SH-SY5Y (cell line): Measurements from ENCODE around the gene SEC11A.

Source experiments
- GATA2 ChIP-seq: IDR thresholded peaks from 2 replicates; pipeline ENCODE4 v1.6.1; 2011; ENCODE audit warnings: mild to moderate bottlenecking, low read depth, low read length
- GATA3 ChIP-seq: IDR thresholded peaks from 2 replicates; pipeline ENCODE4 v1.6.1; 2011; ENCODE audit warnings: low read depth, mild to moderate bottlenecking, low read length, moderate library complexity

GRCh38 chr15:84633311-84634227, 82.4 kb downstream of the SEC11A start:
- no peak for TF ChIP-seq GATA3
- TF ChIP-seq GATA2, result no peak
